Measurements from ENCODE around the gene GRXCR1.

Gene GRXCR1

GRCh38 chr4:42914937-42915336, 22.4 kb downstream of the GRXCR1 start:
- Histone ChIP-seq H2BK12ac (ENCODE audit: low read length) (no peak overlapping the region), H4K91ac (ENCODE audit: low read depth, low read length) (no peak overlapping the region), H3K27ac (ENCODE audit: low read depth, low read length) (no peak overlapping the region), H3K18ac (ENCODE audit: low read length) (no peak overlapping the region), H2BK120ac (ENCODE audit: insufficient read depth, low read length, poor library complexity) (no peak overlapping the region), H3K23ac (ENCODE audit: low read length) (no peak overlapping the region), H3K36me3 (ENCODE audit: control insufficient read depth in 1 of 2, insufficient read depth in 2 of 2, low read length in 2 of 2) (no peaks in the 10 kb centered on the region), H3K4me3 (ENCODE audit: low read depth, low read length) (no peak overlapping the region), H3K9me3 (ENCODE audit: insufficient read depth, low read depth, low read length) (no peaks in the 10 kb centered on the region), H3K14ac (ENCODE audit: low read length) (no peak overlapping the region), H3K4me2 (ENCODE audit: low read length) (no peak overlapping the region), H4K12ac (ENCODE audit: low read depth, low read length) (no peak overlapping the region), H3K79me1 (ENCODE audit: low read length) (no peaks in the 10 kb centered on the region), H3K27me3 (ENCODE audit: insufficient read depth, low read length) (no peaks in the 10 kb centered on the region), H4K8ac (ENCODE audit: low read depth, low read length) (no peak overlapping the region), H2AK5ac (ENCODE audit: low read length) (no peak overlapping the region), H2BK5ac (ENCODE audit: low read depth, low read length, poor library complexity) (no peak overlapping the region), H3K4ac (ENCODE audit: low read depth, low read length) (no peak overlapping the region), H3K79me2 (ENCODE audit: control insufficient read depth, insufficient read depth, low read length, poor library complexity) (no peaks in the 10 kb centered on the region), H3K4me1 (ENCODE audit: control insufficient read depth in 1 of 2, insufficient read depth in 2 of 2, low read length in 2 of 2) (no peaks in the 10 kb centered on the region), H3K9ac (ENCODE audit: low read length) (no peak overlapping the region), H2AFZ (ENCODE audit: insufficient read depth, low read length, poor library complexity) (no peak overlapping the region)
- no CpG with 5 or more reads among the region's 4 CpGs for WGBS (ENCODE audit: extremely low coverage, insufficient coverage, insufficient read length)
- no peak for DNase-seq

GRCh38 chr4:42915484-42915883, 23.0 kb downstream of the GRXCR1 start:
- Histone ChIP-seq H3K79me2 (ENCODE audit: control insufficient read depth, insufficient read depth, low read length, poor library complexity) (no peaks in the 10 kb centered on the region), H3K14ac (ENCODE audit: low read length) (no peak overlapping the region), H2AK5ac (ENCODE audit: low read length) (no peak overlapping the region), H3K27me3 (ENCODE audit: insufficient read depth, low read length) (no peaks in the 10 kb centered on the region), H2BK5ac (ENCODE audit: low read depth, low read length, poor library complexity) (no peak overlapping the region), H3K23ac (ENCODE audit: low read length) (no peak overlapping the region), H2AFZ (ENCODE audit: insufficient read depth, low read length, poor library complexity) (no peak overlapping the region), H3K4ac (ENCODE audit: low read depth, low read length) (no peak overlapping the region), H4K91ac (ENCODE audit: low read depth, low read length) (no peak overlapping the region), H3K27ac (ENCODE audit: low read depth, low read length) (no peak overlapping the region), H3K9ac (ENCODE audit: low read length) (no peak overlapping the region), H2BK12ac (ENCODE audit: low read length) (no peak overlapping the region), H3K9me3 (ENCODE audit: insufficient read depth, low read depth, low read length) (no peaks in the 10 kb centered on the region), H3K79me1 (ENCODE audit: low read length) (no peaks in the 10 kb centered on the region), H3K18ac (ENCODE audit: low read length) (no peak overlapping the region), H3K36me3 (ENCODE audit: control insufficient read depth in 1 of 2, insufficient read depth in 2 of 2, low read length in 2 of 2) (no peaks in the 10 kb centered on the region), H3K4me2 (ENCODE audit: low read length) (no peak overlapping the region), H3K4me1 (ENCODE audit: control insufficient read depth in 1 of 2, insufficient read depth in 2 of 2, low read length in 2 of 2) (no peaks in the 10 kb centered on the region), H4K12ac (ENCODE audit: low read depth, low read length) (no peak overlapping the region), H2BK120ac (ENCODE audit: insufficient read depth, low read length, poor library complexity) (no peak overlapping the region), H3K4me3 (ENCODE audit: low read depth, low read length) (no peak overlapping the region), H4K8ac (ENCODE audit: low read depth, low read length) (no peak overlapping the region)
- no CpG with 5 or more reads among the region's 1 CpG for WGBS (ENCODE audit: extremely low coverage, insufficient coverage, insufficient read length)
- DNase-seq = peak in 1 of 2 donors; percentile 1

- no peak overlapping the region for H4K91ac ChIP-seq (ENCODE audit: low read depth, low read length)
- H2BK120ac ChIP-seq (ENCODE audit: insufficient read depth, low read length, poor library complexity) = no peak overlapping the region
- no peak overlapping the region for H4K8ac ChIP-seq (ENCODE audit: low read depth, low read length)
- H3K9ac ChIP-seq (ENCODE audit: low read length) = no peak overlapping the region
- H3K27me3 ChIP-seq (ENCODE audit: insufficient read depth, low read length) = no peaks in the 10 kb centered on the region
- no CpG with 5 or more reads among the region's 2 CpGs for WGBS (ENCODE audit: extremely low coverage, insufficient coverage, insufficient read length)
- no peaks in the 10 kb centered on the region for H3K9me3 ChIP-seq (ENCODE audit: insufficient read depth, low read depth, low read length)
- H2BK12ac ChIP-seq (ENCODE audit: low read length) = no peak overlapping the region
- no peak overlapping the region for H2AFZ ChIP-seq (ENCODE audit: insufficient read depth, low read length, poor library complexity)
- no peaks in the 10 kb centered on the region for H3K79me2 ChIP-seq (ENCODE audit: control insufficient read depth, insufficient read depth, low read length, poor library complexity)
- no peak overlapping the region for H2AK5ac ChIP-seq (ENCODE audit: low read length)
- DNase-seq = no peak
- H3K23ac ChIP-seq (ENCODE audit: low read length) = no peak overlapping the region
- H3K14ac ChIP-seq (ENCODE audit: low read length) = no peak overlapping the region
- H3K4me2 ChIP-seq (ENCODE audit: low read length) = no peak overlapping the region
- H4K12ac ChIP-seq (ENCODE audit: low read depth, low read length) = no peak overlapping the region
- no peak overlapping the region for H3K4ac ChIP-seq (ENCODE audit: low read depth, low read length)
- H3K4me3 ChIP-seq (ENCODE audit: low read depth, low read length) = no peak overlapping the region
- H3K27ac ChIP-seq (ENCODE audit: low read depth, low read length) = no peak overlapping the region
- no peak overlapping the region for H3K18ac ChIP-seq (ENCODE audit: low read length)
- no peaks in the 10 kb centered on the region for H3K36me3 ChIP-seq (ENCODE audit: control insufficient read depth in 1 of 2, insufficient read depth in 2 of 2, low read length in 2 of 2)
- no peak overlapping the region for H2BK5ac ChIP-seq (ENCODE audit: low read depth, low read length, poor library complexity)
- H3K79me1 ChIP-seq (ENCODE audit: low read length) = no peaks in the 10 kb centered on the region
- H3K4me1 ChIP-seq (ENCODE audit: control insufficient read depth in 1 of 2, insufficient read depth in 2 of 2, low read length in 2 of 2) = no peaks in the 10 kb centered on the region
Observed at GRCh38 chr4:42917296-42917695, 24.8 kb downstream of the GRXCR1 start.

GRCh38 chr4:42923431-42923830, 30.9 kb downstream of the GRXCR1 start:
- no peaks in the 10 kb centered on the region for H3K9me3 ChIP-seq (ENCODE audit: insufficient read depth, low read depth, low read length)
- no peak overlapping the region for H4K8ac ChIP-seq (ENCODE audit: low read depth, low read length)
- no peak overlapping the region for H3K14ac ChIP-seq (ENCODE audit: low read length)
- H3K27me3 ChIP-seq (ENCODE audit: insufficient read depth, low read length) = no peaks in the 10 kb centered on the region
- H3K79me2 ChIP-seq (ENCODE audit: control insufficient read depth, insufficient read depth, low read length, poor library complexity) = no peaks in the 10 kb centered on the region
- H3K9ac ChIP-seq (ENCODE audit: low read length) = no peak overlapping the region
- H3K4me2 ChIP-seq (ENCODE audit: low read length) = no peak overlapping the region
- H2AK5ac ChIP-seq (ENCODE audit: low read length) = no peak overlapping the region
- H3K18ac ChIP-seq (ENCODE audit: low read length) = no peak overlapping the region
- no peak overlapping the region for H2AFZ ChIP-seq (ENCODE audit: insufficient read depth, low read length, poor library complexity)
- no peaks in the 10 kb centered on the region for H3K4me1 ChIP-seq (ENCODE audit: control insufficient read depth in 1 of 2, insufficient read depth in 2 of 2, low read length in 2 of 2)
- no peak overlapping the region for H2BK5ac ChIP-seq (ENCODE audit: low read depth, low read length, poor library complexity)
- H4K91ac ChIP-seq (ENCODE audit: low read depth, low read length) = no peak overlapping the region
- no peaks in the 10 kb centered on the region for H3K36me3 ChIP-seq (ENCODE audit: control insufficient read depth in 1 of 2, insufficient read depth in 2 of 2, low read length in 2 of 2)
- H3K4ac ChIP-seq (ENCODE audit: low read depth, low read length) = no peak overlapping the region
- no peak for DNase-seq
- no peak overlapping the region for H2BK120ac ChIP-seq (ENCODE audit: insufficient read depth, low read length, poor library complexity)
- H3K27ac ChIP-seq (ENCODE audit: low read depth, low read length) = no peak overlapping the region
- no peaks in the 10 kb centered on the region for H3K79me1 ChIP-seq (ENCODE audit: low read length)
- no peak overlapping the region for H3K4me3 ChIP-seq (ENCODE audit: low read depth, low read length)
- H3K23ac ChIP-seq (ENCODE audit: low read length) = no peak overlapping the region
- H2BK12ac ChIP-seq (ENCODE audit: low read length) = no peak overlapping the region
- H4K12ac ChIP-seq (ENCODE audit: low read depth, low read length) = no peak overlapping the region

Measured in trophoblast cell (in vitro differentiated cells and primary cell).